Measurements from ENCODE around the gene PRPF39.
"Not testable (repeated sequence)": the region's sequence is repeated elsewhere in the genome, so short reads cannot be mapped to it uniquely, and the experiment has no call there.

PRPF39 gene

DNA sequence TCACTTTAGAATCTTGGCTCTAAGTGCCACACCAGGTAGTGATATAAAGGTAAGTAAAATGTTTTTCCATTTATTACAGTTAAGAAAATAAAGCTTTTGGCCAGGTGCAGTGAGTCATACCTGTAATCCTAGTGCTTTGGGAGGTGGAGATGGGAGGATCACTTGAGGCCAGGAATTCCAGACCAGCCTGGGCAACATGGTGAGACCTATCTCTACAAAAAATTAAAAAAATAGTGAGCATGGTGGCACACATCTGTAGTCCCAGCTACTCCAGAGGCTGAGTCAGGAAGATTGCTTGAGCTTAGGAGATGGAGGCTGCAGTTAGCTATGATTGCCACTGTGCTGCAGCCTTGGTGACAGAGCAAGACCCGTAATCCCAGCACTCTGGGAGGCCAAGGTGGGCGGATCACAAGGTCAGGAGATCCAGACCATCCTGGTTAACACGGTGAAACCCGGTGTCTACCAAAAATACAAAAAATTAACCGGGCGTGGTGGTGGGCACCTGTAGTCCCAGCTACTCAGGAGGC is 56.8 kb downstream of the PRPF39 start:
- DNase-seq, result no peak

DNA sequence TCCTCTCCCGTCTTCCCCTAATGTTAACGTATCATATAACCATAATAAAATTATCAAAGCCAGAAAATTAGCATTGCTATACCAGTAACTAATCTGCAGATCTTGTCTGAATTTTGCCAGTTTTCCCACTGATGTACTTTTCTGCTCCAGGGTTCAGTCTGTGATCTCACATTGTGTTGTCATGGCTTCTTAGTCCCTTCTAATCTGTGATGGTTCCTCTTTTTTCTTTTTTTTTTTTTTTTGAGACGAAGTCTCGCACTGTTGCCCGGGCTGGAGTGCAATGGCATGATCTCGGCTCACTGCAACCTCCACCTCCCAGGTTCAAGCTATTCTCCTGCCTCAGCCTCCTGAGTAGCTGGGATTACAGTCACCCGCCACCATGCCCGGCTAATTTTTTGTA is 58.2 kb downstream of the PRPF39 start:
- DNase-seq, result not testable (repeated sequence)

DNA sequence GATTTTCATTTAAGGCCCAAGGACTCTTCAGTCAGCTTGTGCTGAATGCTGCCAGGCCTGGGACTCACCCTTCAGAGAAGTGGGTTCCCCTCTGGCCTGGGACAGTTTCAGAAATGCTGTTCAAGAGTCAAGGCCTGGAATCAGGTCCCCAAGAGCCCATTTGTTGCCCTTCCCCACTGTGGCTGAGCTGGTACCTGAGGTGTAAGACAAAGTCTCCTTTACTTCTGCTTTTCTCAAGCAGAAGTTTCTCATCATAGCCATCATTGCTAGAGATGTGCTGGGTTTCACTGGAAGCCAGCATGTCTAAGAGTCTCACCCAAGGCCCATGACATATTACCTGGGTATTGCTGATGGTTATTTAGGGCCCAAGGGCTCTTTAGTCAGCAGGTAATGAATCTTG is 60.7 kb downstream of the PRPF39 start:
- no peak for DNase-seq

DNA sequence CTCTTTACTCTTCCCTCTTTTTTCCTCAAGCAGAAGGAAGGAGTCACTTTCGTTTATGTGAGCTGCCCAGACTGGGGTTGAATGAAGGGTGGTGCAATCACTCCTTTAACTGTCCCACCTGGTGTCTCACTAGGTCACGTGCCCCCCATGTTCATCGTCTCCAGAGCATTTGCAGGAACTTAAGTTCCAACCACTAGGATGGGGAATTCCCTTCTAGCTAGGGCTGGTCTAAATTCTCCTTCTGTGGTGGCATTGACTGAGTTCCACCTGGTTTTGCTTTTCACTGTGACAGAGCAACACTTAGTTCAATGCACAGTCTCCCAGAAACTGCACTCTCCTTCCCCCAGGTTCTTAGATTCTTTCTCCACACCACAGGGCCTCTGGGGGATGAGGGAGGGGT is 61.3 kb downstream of the PRPF39 start:
- no peak for DNase-seq

DNA sequence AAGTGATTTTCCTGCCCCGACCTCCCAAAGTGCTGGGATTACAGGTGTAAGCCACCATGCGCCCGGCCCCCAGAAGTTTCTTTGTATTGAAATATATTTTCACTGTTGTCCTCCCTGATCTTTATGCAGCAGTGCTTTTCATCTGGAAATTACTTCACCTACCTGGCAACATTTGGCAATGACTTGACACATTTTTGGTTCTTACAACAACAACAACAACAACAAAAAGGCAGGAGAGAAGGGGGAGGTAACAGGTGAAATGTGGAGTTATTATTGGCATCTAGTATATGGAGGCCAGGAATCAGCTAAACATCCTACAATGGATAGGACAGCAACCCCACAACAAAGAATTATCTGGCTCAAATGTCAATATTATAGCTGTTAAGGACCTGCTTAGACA is 65.7 kb downstream of the PRPF39 start:
- no peak for DNase-seq

DNA sequence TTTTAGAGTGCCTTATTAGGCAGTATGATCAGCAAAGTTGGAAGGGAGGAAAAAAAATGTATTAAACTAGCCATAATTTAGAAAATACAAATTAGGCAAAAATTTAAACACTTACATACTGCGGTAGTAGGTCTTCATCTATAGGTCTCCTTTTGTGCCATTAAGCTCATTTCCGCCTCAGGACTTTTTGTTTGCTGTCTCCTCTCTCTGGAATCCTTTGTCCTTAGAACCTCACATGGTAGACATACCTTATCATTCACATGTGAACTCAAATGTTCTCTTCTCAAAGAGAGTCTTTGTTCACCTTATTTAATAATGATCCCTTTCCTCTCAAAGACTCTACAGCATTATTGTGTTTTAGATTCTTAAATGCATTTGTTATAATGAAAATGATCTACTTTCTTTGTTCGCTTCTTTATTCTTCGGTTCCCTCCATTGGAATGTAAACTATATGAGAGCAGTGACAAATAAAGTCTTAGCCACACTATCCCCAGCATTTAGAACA is 66.5 kb downstream of the PRPF39 start:
- no peak for DNase-seq

DNA sequence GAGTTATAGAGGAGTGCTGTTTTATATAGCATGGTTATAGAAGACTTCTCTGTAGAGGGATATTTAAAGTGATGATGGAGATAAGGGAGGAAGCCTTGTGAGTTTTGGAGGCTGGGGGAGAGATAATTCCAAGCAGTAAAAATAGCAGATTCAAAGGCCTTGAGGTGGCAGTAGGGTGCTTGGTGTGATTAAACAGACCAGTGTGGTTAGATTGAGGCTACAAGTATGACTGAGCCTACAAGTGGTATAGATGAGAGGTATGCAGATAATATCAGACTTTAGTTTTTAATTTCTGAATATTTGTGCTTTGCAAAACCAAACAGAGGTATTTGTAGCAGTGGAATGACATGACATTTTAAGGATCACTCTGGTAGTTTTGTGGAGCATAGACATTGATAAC is 72.2 kb downstream of the PRPF39 start:
- no peak for DNase-seq

Data from NCI-H2171 treated with DMSO at 0.1 percent for 48 hours (cell line).